A549 (cell line): ENCODE data around the gene NCOA7. TPM values are rescaled to one million over a fixed set of nuclear protein-coding genes. Genes with fewer than 3 reads are reported as not detected.

Experiments
- ATAC-seq, 2 experiments: fragments of 200-7000 bp in 1 of 2; fragments of >200 bp in 1 of 2; cut with Nextera tagmentation in 1 of 2; cut with Tn5 transposase in 1 of 2; 3 replicates each; pipeline versions ENCODE4 v1.8.0 to v1.9.1; 2018 to 2020; ENCODE audit warnings: mild to moderate bottlenecking in 1 of 2, moderate library complexity in 1 of 2
- CTCF ChIA-PET: fragments of 300-600 bp; sonication (Branson Sonifier 250); formaldehyde crosslinking; extraction: SDS; loops from one replicate; lab custom pipeline; 2021; ENCODE audit warnings: antibody characterized with exemption, inconsistent platforms; lab: Yijun Ruan, JAX
- POLR2A ChIA-PET: fragments of 350-600 bp; formaldehyde crosslinking; extraction: SDS; loops from one replicate; lab custom pipeline; 2021; ENCODE audit warnings: antibody characterized with exemption, inconsistent platforms; lab: Yijun Ruan, JAX
- DNase-seq, 2 experiments: peaks; one replicate each; pipeline versions ENCODE4 v3.0.0 to v3.0.0-alpha.2; 2011 to 2016; ENCODE audit warnings: low read depth in 1 of 2, low spot score in 1 of 2
- FAIRE-seq: peaks from 2 replicates; lab custom pipeline; 2011; peaks lifted over from hg19 to GRCh38; lab: Jason Lieb, UNC
- H3K27ac ChIP-seq, 2 experiments: fragments of >200 bp; sonication (Bioruptor Twin); formaldehyde crosslinking; 3 replicates each; pipeline ENCODE4 v1.5.1; 2016 to 2017
- H3K4me1 ChIP-seq: fragments of >200 bp; sonication (Bioruptor Twin); formaldehyde crosslinking; 3 replicates; pipeline ENCODE4 v1.6.1; 2016
- H3K4me2 ChIP-seq: fragments of >200 bp; sonication (Bioruptor Twin); formaldehyde crosslinking; 3 replicates; pipeline ENCODE4 v1.6.1; 2016
- H3K4me3 ChIP-seq: fragments of >200 bp; sonication (Bioruptor Twin); formaldehyde crosslinking; 3 replicates; pipeline ENCODE4 v1.5.1; 2016
- H3K9me3 ChIP-seq: fragments of >200 bp; sonication (Bioruptor Twin); formaldehyde crosslinking; 3 replicates; pipeline ENCODE4 v1.6.1; 2016
- CBX2 ChIP-seq: fragments of 200-600 bp; sonication (generic); IDR thresholded peaks from 2 replicates; pipeline ENCODE4 v1.6.1; 2016; ENCODE audit warnings: low read depth, mild to moderate bottlenecking, borderline replicate concordance
- CHD2 ChIP-seq: fragments of 150-350 bp; IDR thresholded peaks from 2 replicates; pipeline ENCODE4 v1.6.1; 2014; ENCODE audit warnings: low read length; ENCODE audit not compliant: partially characterized antibody
- CHD4 ChIP-seq: fragments of 200-600 bp; sonication (generic); IDR thresholded peaks from 2 replicates; pipeline ENCODE4 v1.6.1; 2016; ENCODE audit warnings: antibody characterized with exemption, mild to moderate bottlenecking, borderline replicate concordance
- FOSB ChIP-seq: fragments of 250-450 bp; sonication (Bioruptor Pico); IDR thresholded peaks from 2 replicates; pipeline ENCODE4 v1.5.0; 2020; ENCODE audit warnings: mild to moderate bottlenecking, moderate library complexity
- GATA3 ChIP-seq: IDR thresholded peaks from 2 replicates; pipeline ENCODE4 v1.6.1; 2012; ENCODE audit warnings: borderline replicate concordance
- HDAC2 ChIP-seq: fragments of 200-600 bp; sonication (generic); IDR thresholded peaks from 2 replicates; pipeline ENCODE4 v1.6.1; 2016
- JUN ChIP-seq, 2 experiments: fragments of >200 bp; sonication (Bioruptor Twin); formaldehyde crosslinking; IDR thresholded peaks; 2 replicates in 1 of 2; 3 replicates in 1 of 2; pipeline ENCODE4 v1.6.1; 2016 to 2017
- MAX ChIP-seq: IDR thresholded peaks from 2 replicates; pipeline ENCODE4 v1.6.1; 2012
- MAZ ChIP-seq: fragments of 150-350 bp; IDR thresholded peaks from 2 replicates; pipeline ENCODE4 v1.6.1; 2014; ENCODE audit warnings: antibody characterized with exemption, low read depth, low read length, borderline replicate concordance
- MYC ChIP-seq: IDR thresholded peaks from 2 replicates; pipeline ENCODE4 v1.6.1; 2012; ENCODE audit warnings: mild to moderate bottlenecking, inconsistent platforms, low read length, improper control_type of control experiment, borderline replicate concordance
- NPAS2 ChIP-seq: fragments of 250-450 bp; sonication (Bioruptor Pico); IDR thresholded peaks from 2 replicates; pipeline ENCODE4 v1.8.0; 2022; ENCODE audit warnings: mild to moderate bottlenecking, moderate library complexity, borderline replicate concordance
- PBX3 ChIP-seq: IDR thresholded peaks from 2 replicates; pipeline ENCODE4 v1.6.1; 2012
- PHF8 ChIP-seq: fragments of 200-600 bp; sonication (generic); IDR thresholded peaks from 2 replicates; pipeline ENCODE4 v1.6.1; 2016; ENCODE audit warnings: low read depth, mild to moderate bottlenecking, antibody characterized with exemption, moderate library complexity, borderline replicate concordance
- RARB ChIP-seq: fragments of 250-450 bp; sonication (Bioruptor Pico); IDR thresholded peaks from 2 replicates; pipeline ENCODE4 v1.8.0; 2021; ENCODE audit warnings: mild to moderate bottlenecking, moderate library complexity
- RFX5 ChIP-seq: fragments of 450-650 bp; IDR thresholded peaks from 2 replicates; pipeline ENCODE4 v1.7.1; 2014; ENCODE audit warnings: antibody characterized with exemption, mild to moderate bottlenecking, moderate library complexity
- SMC3 ChIP-seq: fragments of >200 bp; sonication (Bioruptor Twin); formaldehyde crosslinking; IDR thresholded peaks from 3 replicates; pipeline ENCODE4 v1.6.1; 2018; ENCODE audit warnings: inconsistent platforms
- SREBF2 ChIP-seq: fragments of 450-650 bp; IDR thresholded peaks from 2 replicates; pipeline ENCODE4 v1.6.1; 2014; ENCODE audit warnings: mild to moderate bottlenecking, moderate library complexity
- ZNF302 ChIP-seq: fragments of 250-450 bp; sonication (Bioruptor Pico); IDR thresholded peaks from 2 replicates; pipeline ENCODE4 v1.9.0; 2021; ENCODE audit warnings: inconsistent platforms, mild to moderate bottlenecking, moderate library complexity
- ZSCAN20 ChIP-seq: fragments of 250-450 bp; sonication (Bioruptor Pico); IDR thresholded peaks from 2 replicates; pipeline ENCODE4 v1.8.0; 2022; ENCODE audit warnings: mild to moderate bottlenecking, moderate library complexity
- WGBS: methylation state at CpG from one replicate; pipeline ENCODE4 v1.1.6; 2017; ENCODE audit errors: missing lambda C conversion rate; 5-methylcytosine and 5-hydroxymethylcytosine counted together
- polyA plus RNA-seq, 4 experiments: library from polyadenylated mRNA; depleted of rRNA in 3 of 4; stranded (reverse); fragments of >200 nt; fragmentation: RNase III in 1 of 4; extraction: RNeasy Plus Mini Kit Qiagen cat#74134 plus additional on column Dnase treatment in 1 of 4; gene quantifications; 2 replicates in 3 of 4; 3 replicates in 1 of 4; pipeline ENCODE4 v1.2.3, GENCODE V29; 2011 to 2017
- TF ChIP-seq, protein P1 (sequence below): IDR thresholded peaks from 2 replicates; pipeline ENCODE4 v1.6.1; 2012; ENCODE audit warnings: low read depth, borderline replicate concordance

The NCOA7 gene
- polyA plus RNA-seq, 2 of the 4 experiments (the other 2 are of a cell fraction), result 66.4 to 195 TPM

DNA sequence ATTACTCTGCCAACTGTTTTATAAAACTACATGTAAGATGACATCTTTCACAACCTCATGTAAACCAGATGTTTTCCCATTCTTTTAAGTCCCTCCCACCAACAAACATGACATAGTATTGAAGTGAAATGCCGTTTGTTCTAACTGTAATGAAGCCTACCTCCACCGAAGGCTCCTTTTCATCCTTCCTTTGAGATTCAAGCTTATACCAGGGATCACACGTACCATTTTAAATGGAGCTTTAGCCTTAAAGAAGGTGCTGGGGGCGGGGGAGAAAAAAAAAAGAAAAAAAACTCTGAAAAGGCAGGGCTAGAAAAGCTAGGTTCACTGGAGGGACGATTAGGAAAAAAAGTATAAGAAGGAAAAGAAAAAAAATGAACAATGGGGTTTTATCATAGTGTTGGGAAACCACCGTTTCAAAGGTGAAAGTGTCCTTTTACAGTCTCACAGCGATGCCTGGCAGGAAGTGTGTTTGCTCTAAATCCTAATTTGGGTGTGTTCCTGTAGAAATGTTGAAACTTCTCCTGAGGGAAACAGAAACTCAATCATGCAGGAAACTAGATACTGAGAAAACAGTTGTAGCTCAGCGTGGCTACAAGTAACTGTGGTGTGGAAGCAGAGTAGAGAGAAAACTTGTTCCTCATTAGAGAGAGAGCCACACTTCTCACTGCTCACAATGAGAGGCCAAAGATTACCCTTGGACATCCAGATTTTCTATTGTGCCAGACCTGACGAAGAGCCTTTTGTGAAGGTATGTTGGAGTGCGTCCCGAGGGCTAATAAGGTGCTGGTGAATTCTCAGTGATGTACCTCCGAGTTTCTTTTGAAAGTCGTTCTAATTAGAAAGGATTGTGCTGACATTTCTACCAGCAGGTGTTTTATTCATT is 128.2 kb downstream of the NCOA7 start (continued):
- TF ChIP-seq PBX3 (no peak), RFX5 (no peak), NPAS2 (no peak), ZNF302 (CRISPR knock-in tag) (no peak), SREBF2 (no peak), GATA3 (no peak), CBX2 (no peak), PHF8 (no peak), RARB (CRISPR knock-in tag) (no peak), SMC3 (0 out of 3 replicates have a peak, but pooled peaks have one; percentile 8), HDAC2 (no peak), MYC (no peak)
- TF ChIP-seq, protein P1, sequence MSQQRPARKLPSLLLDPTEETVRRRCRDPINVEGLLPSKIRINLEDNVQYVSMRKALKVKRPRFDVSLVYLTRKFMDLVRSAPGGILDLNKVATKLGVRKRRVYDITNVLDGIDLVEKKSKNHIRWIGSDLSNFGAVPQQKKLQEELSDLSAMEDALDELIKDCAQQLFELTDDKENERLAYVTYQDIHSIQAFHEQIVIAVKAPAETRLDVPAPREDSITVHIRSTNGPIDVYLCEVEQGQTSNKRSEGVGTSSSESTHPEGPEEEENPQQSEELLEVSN, result no peak

- Histone ChIP-seq H3K4me1 (peaks cover 73% of the 10 kb centered on the region), H3K4me3 (peak overlapping the region; percentile 66), H3K4me2 (peak overlapping the region; percentile 94)
- ATAC-seq (no peak), DNase-seq (no peak)
- POLR2A ChIA-PET, result interaction anchor here (1.0 to 2.7 kb wide), 3 partner anchors 27 to 138 kb away, joined by 3 to 20 read pairs (median 5); partner anchors contain the start of gene NCOA7
- no peak for TF ChIP-seq CHD2
- 0 out of 5 replicates have a peak, but pooled peaks of 1 of the 2 experiments have one; percentile 12 for TF ChIP-seq JUN (IDR thresholded peaks at IDR 0.05)
- peak; percentile 51; the same call in 1 of the 2 replicates for TF ChIP-seq FOSB (CRISPR knock-in tag)
- TF ChIP-seq, all 56 proteins: peak for 2
- peak overlapping the region; percentile 88 to 91 for H3K27ac ChIP-seq
- no peak for FAIRE-seq
- CTCF ChIA-PET, result interaction anchor here (1.2 to 14.7 kb wide), 5 partner anchors 19 to 56 kb away, joined by 3 to 148 read pairs (median 5); partner anchors contain the start of gene HINT3
- WGBS, result 7% methylated on average over 3 of the region's 3 CpGs
- no peaks in the 10 kb centered on the region for H3K9me3 ChIP-seq
Measured at GRCh38 chr6:125919618-125920017, 128.9 kb downstream of the NCOA7 start.

GRCh38 chr6:125922322-125922860 is 131.6 kb downstream of the NCOA7 start:
- 10% methylated on average over 8 of the region's 8 CpGs for WGBS
- FAIRE-seq, result no peak
- POLR2A ChIA-PET, result no interaction called here
- Histone ChIP-seq H3K27ac (peak overlapping the region; percentile 89 to 91), H3K4me2 (peak overlapping the region; percentile 94), H3K9me3 (no peaks in the 10 kb centered on the region), H3K4me3 (peak overlapping the region; percentile 66)
- peak in 1 of 2 experiments; percentile 64 for DNase-seq
- TF ChIP-seq MAZ, result no peak
- no peak for TF ChIP-seq CHD4
- TF ChIP-seq GATA3, result peak; percentile 50; the same call in 1 of the 2 replicates
- TF ChIP-seq JUN (IDR thresholded peaks at IDR 0.05), result no peak
- TF ChIP-seq ZSCAN20 (CRISPR knock-in tag), result 0 out of 2 replicates have a peak, but pooled peaks have one; percentile 40
- peak; percentile 49 for TF ChIP-seq MAX
- TF ChIP-seq CBX2, result no peak
- TF ChIP-seq, all 56 proteins: peak for 3
- peaks cover 83% of the 10 kb centered on the region for H3K4me1 ChIP-seq
- peak in 1 of 2 experiments; percentile 41; a peak in 3 of 6 replicates for ATAC-seq
- CTCF ChIA-PET, result interaction anchor here (0.9 to 14.7 kb wide), 4 partner anchors 12 to 32 kb away, joined by 3 to 148 read pairs (median 6); partner anchors contain the start of gene HINT3
